ENCODE results near the gene PDZD2. TPM values are rescaled to one million over a fixed set of nuclear protein-coding genes. Genes with fewer than 3 reads are reported as not detected.
A peak's percentile ranks its signal among the peaks of the same experiment; 100 is the strongest.
"Not testable (repeated sequence)": the region's sequence is repeated elsewhere in the genome, so short reads cannot be mapped to it uniquely, and the experiment has no call there.

The PDZD2 gene
- polyA plus RNA-seq, 6 donors from 2014 or later: 0.05 to 0.24 (median 0.06) TPM; not detected in 1

GRCh38 chr5:32110111-32110696, 471.3 kb downstream of the PDZD2 start:
- Mint-ChIP-seq H3K27me3 (no peaks in the 10 kb centered on the region), H3K36me3 (peaks cover 3 to 9% of the 10 kb centered on the region in 2 donors), H3K9me3 (no peaks in the 10 kb centered on the region), H3K27ac (peak overlapping the region in 1 of 6 donors; percentile 10), H3K4me3 (no peak overlapping the region), H3K4me1 (no peaks in the 10 kb centered on the region)
- no peak for ATAC-seq (ENCODE audit: low read depth in 2 of 2)
- DNase-seq: no peak

- Mint-ChIP-seq H3K9me3 (no peaks in the 10 kb centered on the region), H3K4me3 (no peak overlapping the region), H3K27ac (peak overlapping the region in 3 of 6 donors; percentile 14 to 87 (median 32)), H3K27me3 (no peaks in the 10 kb centered on the region), H3K36me3 (peaks cover 22 to 24% of the 10 kb centered on the region in 2 donors), H3K4me1 (peaks cover 0 to 8% (median 0%) of the 10 kb centered on the region in 3 donors)
- ATAC-seq (ENCODE audit: low read depth in 2 of 2) (no peak), DNase-seq (no peak)
Observed at GRCh38 chr5:32115985-32116384, 477.1 kb downstream of the PDZD2 start.

DNA sequence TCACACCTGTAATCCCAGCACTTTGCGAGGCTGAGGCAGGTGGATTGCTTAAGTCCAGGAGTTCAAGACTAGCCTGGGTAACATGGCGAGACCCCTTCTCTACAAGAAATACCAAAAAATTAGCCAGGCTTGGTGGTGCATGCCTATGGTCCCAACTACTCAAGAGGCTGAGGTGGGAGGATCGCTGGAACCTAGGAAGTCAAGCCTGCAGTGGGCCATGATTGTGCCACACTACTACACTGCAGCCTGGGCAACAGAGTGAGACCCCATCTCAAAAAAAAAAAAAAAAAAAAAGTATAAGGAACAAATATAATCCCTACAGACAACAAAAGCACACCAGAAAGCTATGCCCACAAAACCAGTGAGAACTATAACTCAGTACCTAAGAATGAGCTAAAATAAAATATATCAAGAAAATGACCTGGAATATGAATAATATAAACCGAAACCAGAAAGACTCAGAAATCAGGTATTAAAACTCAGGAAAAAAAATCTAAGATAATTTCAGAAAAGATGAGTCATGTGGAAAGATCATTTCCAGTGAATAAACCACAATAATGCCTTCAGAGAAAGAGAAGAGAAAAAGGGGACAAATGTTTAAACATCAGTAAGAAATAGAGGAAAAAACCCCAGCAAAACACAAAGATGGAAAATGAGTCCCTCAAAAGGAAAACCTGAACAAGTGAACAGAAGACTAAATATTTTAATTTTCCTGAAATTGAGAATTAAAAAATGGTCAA, 477.8 kb downstream of the PDZD2 start:
- Mint-ChIP-seq H3K36me3 (peaks cover 16 to 28% of the 10 kb centered on the region in 2 donors), H3K4me1 (peaks cover 0 to 8% (median 0%) of the 10 kb centered on the region in 3 donors), H3K9me3 (no peaks in the 10 kb centered on the region), H3K27ac (peak overlapping the region in 2 of 6 donors; percentile 17 to 23), H3K27me3 (no peaks in the 10 kb centered on the region), H3K4me3 (no peak overlapping the region)
- DNase-seq (no peak), ATAC-seq (ENCODE audit: low read depth in 2 of 2) (no peak)

- H3K27ac Mint-ChIP-seq; H3K4me1 Mint-ChIP-seq; ATAC-seq (ENCODE audit: low read depth in 2 of 2); H3K27me3 Mint-ChIP-seq; DNase-seq; H3K4me3 Mint-ChIP-seq; H3K9me3 Mint-ChIP-seq: not testable (repeated sequence)
- peaks cover 16 to 28% of the 10 kb centered on the region in 2 donors for H3K36me3 Mint-ChIP-seq
Observed at GRCh38 chr5:32118922-32119321, 480.0 kb downstream of the PDZD2 start.

GRCh38 chr5:32123058-32123805, 484.3 kb downstream of the PDZD2 start:
- ATAC-seq (ENCODE audit: low read depth in 2 of 2) (no peak), DNase-seq (no peak)
- Mint-ChIP-seq H3K4me3 (no peak overlapping the region), H3K4me1 (peaks cover 0 to 4% (median 3%) of the 10 kb centered on the region in 3 donors), H3K36me3 (peaks cover 7 to 21% of the 10 kb centered on the region in 2 donors), H3K27me3 (no peaks in the 10 kb centered on the region), H3K27ac (peak overlapping the region in 1 of 6 donors; percentile 9), H3K9me3 (no peaks in the 10 kb centered on the region)

DNA sequence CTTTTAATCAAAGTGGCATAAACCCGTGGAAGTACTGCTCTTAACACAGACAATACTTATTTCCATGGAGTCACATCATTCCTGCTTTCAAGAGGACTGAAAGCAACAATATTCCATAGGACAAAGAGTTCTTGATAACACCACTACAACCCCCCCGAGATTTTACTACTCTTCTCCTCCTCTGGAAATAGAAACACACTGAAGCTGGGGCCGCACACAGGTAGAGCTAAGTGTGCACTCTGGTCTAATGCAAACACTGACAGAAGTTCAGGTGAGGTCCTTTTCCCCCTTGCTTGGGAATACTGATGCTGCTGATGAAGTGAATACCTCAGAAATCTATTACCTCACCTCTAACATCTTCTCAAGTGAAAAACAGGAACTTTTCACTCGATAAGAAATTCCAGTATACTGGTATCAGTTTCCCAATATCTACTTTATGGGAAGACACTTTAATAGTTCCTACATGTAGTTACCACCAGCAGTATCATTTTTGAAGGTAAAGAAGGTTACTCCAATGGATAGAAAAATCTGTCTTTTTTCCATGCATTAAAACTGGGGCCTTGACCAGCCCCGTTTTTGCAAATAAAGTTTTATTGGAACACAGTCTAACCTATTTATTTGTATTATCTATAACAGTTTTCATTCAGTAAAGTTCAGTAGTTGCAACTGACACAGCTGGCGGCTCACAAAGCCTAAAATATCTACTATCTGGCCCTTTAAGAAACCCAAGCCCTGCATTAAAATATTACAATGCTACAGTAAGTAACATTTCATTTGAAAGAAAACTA, 485.2 kb downstream of the PDZD2 start:
- no peak overlapping the region for H3K27ac Mint-ChIP-seq
- DNase-seq: no peak
- H3K4me1 Mint-ChIP-seq: peaks cover 4 to 6% (median 6%) of the 10 kb centered on the region in 3 donors
- H3K4me3 Mint-ChIP-seq: no peak overlapping the region
- H3K9me3 Mint-ChIP-seq: no peaks in the 10 kb centered on the region
- peaks cover 8 to 21% of the 10 kb centered on the region in 2 donors for H3K36me3 Mint-ChIP-seq
- H3K27me3 Mint-ChIP-seq: no peaks in the 10 kb centered on the region
- no peak for ATAC-seq (ENCODE audit: low read depth in 2 of 2)

- DNase-seq: no peak
- H3K9me3 Mint-ChIP-seq: no peaks in the 10 kb centered on the region
- no peaks in the 10 kb centered on the region for H3K27me3 Mint-ChIP-seq
- H3K4me1 Mint-ChIP-seq: peaks cover 6 to 9% (median 7%) of the 10 kb centered on the region in 3 donors
- H3K4me3 Mint-ChIP-seq: no peak overlapping the region
- peaks cover 8% of the 10 kb centered on the region in 2 donors for H3K36me3 Mint-ChIP-seq
- H3K27ac Mint-ChIP-seq: peak overlapping the region in 1 of 6 donors; percentile 84
- ATAC-seq (ENCODE audit: low read depth in 2 of 2): no peak
Observed at GRCh38 chr5:32126691-32127090, 487.8 kb downstream of the PDZD2 start.

DNA sequence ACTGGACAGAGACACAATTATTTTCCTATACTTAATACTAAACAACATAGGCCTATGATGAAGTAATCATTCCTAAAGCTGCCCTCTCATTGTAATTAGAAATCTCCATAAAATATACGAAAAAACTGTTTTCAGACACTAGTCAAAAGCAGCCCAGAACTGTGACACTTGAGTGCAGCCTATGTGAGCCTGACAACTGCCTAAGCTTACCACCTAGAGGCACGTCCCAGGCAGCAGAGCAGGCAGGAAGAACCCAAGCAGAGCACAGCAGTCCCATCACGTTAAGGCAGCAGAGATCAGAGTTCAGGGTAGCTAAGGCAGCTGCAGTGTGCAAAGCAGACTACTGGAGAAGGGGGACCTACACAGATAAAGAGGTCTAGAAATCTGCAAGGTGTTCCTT, 488.8 kb downstream of the PDZD2 start:
- Mint-ChIP-seq H3K27me3 (no peaks in the 10 kb centered on the region), H3K4me3 (no peak overlapping the region), H3K27ac (peak overlapping the region in 1 of 6 donors; percentile 52), H3K4me1 (peaks cover 6 to 9% (median 7%) of the 10 kb centered on the region in 3 donors), H3K9me3 (no peaks in the 10 kb centered on the region), H3K36me3 (peaks cover 8 to 9% of the 10 kb centered on the region in 2 donors)
- no peak for ATAC-seq (ENCODE audit: low read depth in 2 of 2)
- DNase-seq: no peak

- DNase-seq (no peak), ATAC-seq (ENCODE audit: low read depth in 2 of 2) (no peak)
- H3K27me3 Mint-ChIP-seq: no peaks in the 10 kb centered on the region
- no peak overlapping the region for H3K4me3 Mint-ChIP-seq
- no peaks in the 10 kb centered on the region for H3K9me3 Mint-ChIP-seq
- peaks cover 8 to 13% of the 10 kb centered on the region in 2 donors for H3K36me3 Mint-ChIP-seq
- H3K27ac Mint-ChIP-seq: peak overlapping the region in 3 of 6 donors; percentile 13 to 38 (median 36)
- H3K4me1 Mint-ChIP-seq: peaks cover 9 to 12% (median 10%) of the 10 kb centered on the region in 3 donors
Observed at GRCh38 chr5:32129074-32129598, 490.2 kb downstream of the PDZD2 start.

GRCh38 chr5:32130865-32131264, 491.9 kb downstream of the PDZD2 start:
- Mint-ChIP-seq H3K4me3 (no peak overlapping the region), H3K4me1 (peaks cover 9 to 14% (median 14%) of the 10 kb centered on the region in 3 donors), H3K36me3 (peaks cover 10 to 15% of the 10 kb centered on the region in 2 donors), H3K27ac (peak overlapping the region in 2 of 6 donors; percentile 48 to 64), H3K27me3 (no peaks in the 10 kb centered on the region), H3K9me3 (no peaks in the 10 kb centered on the region)
- no peak for ATAC-seq (ENCODE audit: low read depth in 2 of 2)
- no peak for DNase-seq

GRCh38 chr5:32131604-32132003, 492.7 kb downstream of the PDZD2 start:
- DNase-seq (no peak), ATAC-seq (ENCODE audit: low read depth in 2 of 2) (no peak)
- no peak overlapping the region for H3K4me3 Mint-ChIP-seq
- H3K27ac Mint-ChIP-seq: no peak overlapping the region
- H3K36me3 Mint-ChIP-seq: peaks cover 5 to 15% of the 10 kb centered on the region in 2 donors
- H3K4me1 Mint-ChIP-seq: peaks cover 9 to 14% (median 14%) of the 10 kb centered on the region in 3 donors
- no peaks in the 10 kb centered on the region for H3K27me3 Mint-ChIP-seq
- no peaks in the 10 kb centered on the region for H3K9me3 Mint-ChIP-seq

DNA sequence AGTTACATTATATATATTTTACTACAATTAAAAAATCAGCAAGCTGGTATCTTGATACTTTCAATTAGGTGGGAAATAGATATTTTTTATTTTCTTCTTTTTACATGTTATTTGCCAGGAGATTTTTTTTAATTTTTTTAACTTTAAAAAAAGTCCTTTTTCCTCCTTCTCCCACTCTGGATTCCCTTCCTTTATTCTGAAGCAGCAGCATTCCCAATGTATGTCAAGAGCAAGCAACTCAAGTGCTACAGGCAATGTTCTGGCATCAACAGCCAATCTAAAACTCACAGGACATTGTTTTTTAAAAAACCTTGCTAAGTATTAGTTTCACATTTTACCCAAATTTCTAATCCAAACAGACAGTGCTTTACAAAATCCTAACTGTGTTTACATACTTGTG, 493.8 kb downstream of the PDZD2 start:
- H3K9me3 Mint-ChIP-seq: no peaks in the 10 kb centered on the region
- no peak for ATAC-seq (ENCODE audit: low read depth in 2 of 2)
- no peak for DNase-seq
- H3K27ac Mint-ChIP-seq: peak overlapping the region in 2 of 6 donors; percentile 5 to 27
- H3K27me3 Mint-ChIP-seq: no peaks in the 10 kb centered on the region
- no peak overlapping the region for H3K4me3 Mint-ChIP-seq
- H3K36me3 Mint-ChIP-seq: peaks cover 5 to 15% of the 10 kb centered on the region in 2 donors
- peaks cover 9 to 14% (median 12%) of the 10 kb centered on the region in 3 donors for H3K4me1 Mint-ChIP-seq

- no peak for ATAC-seq (ENCODE audit: low read depth in 2 of 2)
Observed at GRCh38 chr5:32135086-32135485, 496.2 kb downstream of the PDZD2 start.

More at GRCh38 chr5:32135086-32135485, 496.2 kb downstream of the PDZD2 start:
- Mint-ChIP-seq H3K4me1 (peaks cover 6 to 8% (median 7%) of the 10 kb centered on the region in 3 donors), H3K9me3 (no peaks in the 10 kb centered on the region), H3K4me3 (no peak overlapping the region), H3K27me3 (no peaks in the 10 kb centered on the region), H3K27ac (peak overlapping the region in 2 of 6 donors; percentile 75 to 80), H3K36me3 (peaks cover 7 to 14% of the 10 kb centered on the region in 2 donors)
- no peak for DNase-seq
